A673 (cell line): ENCODE data around the gene PRSS56. TPM values are rescaled to one million over a fixed set of nuclear protein-coding genes. Genes with fewer than 3 reads are reported as not detected.

Experiments used
- BruUV-seq: library from RNA; stranded (reverse); fragments of 400-500 nt; replicated peaks from 2 replicates; lab custom pipeline; 2021; lab: Mats Ljungman, UMichigan
- CTCF ChIA-PET: fragments of 300-600 bp; sonication (Branson Sonifier 250); formaldehyde crosslinking; loops from one replicate; lab custom pipeline; 2022; ENCODE audit warnings: antibody characterized with exemption; lab: Charles Lee
- POLR2A ChIA-PET: fragments of 300-600 bp; sonication (Branson Sonifier 250); formaldehyde crosslinking; loops from one replicate; lab custom pipeline; 2022; ENCODE audit warnings: antibody characterized with exemption; ENCODE audit not compliant: low non-redundant PET; lab: Charles Lee
- DNase-seq: peaks from one replicate; pipeline ENCODE4 v3.0.0-alpha.2; 2015; ENCODE audit warnings: low spot score
- H3K27ac ChIP-seq: fragments of 200-600 bp; sonication (generic); 2 replicates; pipeline ENCODE4 v1.5.1; 2016; ENCODE audit warnings: mixed run types, low read depth, mild to moderate bottlenecking, mixed read lengths, antibody characterized with exemption, low read length; ENCODE audit not compliant: poor library complexity, severe bottlenecking
- H3K27me3 ChIP-seq: fragments of 200-600 bp; sonication (generic); replicated peaks from 2 replicates; pipeline ENCODE4 v1.6.1; 2017; ENCODE audit warnings: mixed run types, low read depth, mild to moderate bottlenecking, mixed read lengths, antibody characterized with exemption, low read length; ENCODE audit not compliant: insufficient read depth, poor library complexity
- H3K36me3 ChIP-seq: fragments of 200-600 bp; sonication (generic); 2 replicates; pipeline ENCODE4 v1.6.1; 2016; ENCODE audit warnings: mixed run types, mild to moderate bottlenecking, mixed read lengths, antibody characterized with exemption, low read length; ENCODE audit not compliant: insufficient read depth, poor library complexity, severe bottlenecking
- H3K4me1 ChIP-seq: fragments of 200-600 bp; sonication (generic); 2 replicates; pipeline ENCODE4 v1.6.1; 2017; ENCODE audit warnings: mixed run types, mild to moderate bottlenecking, mixed read lengths, antibody characterized with exemption, low read length; ENCODE audit not compliant: insufficient read depth, poor library complexity, severe bottlenecking
- H3K4me3 ChIP-seq: fragments of 200-600 bp; sonication (generic); 2 replicates; pipeline ENCODE4 v1.5.1; 2016; ENCODE audit warnings: low read depth, mixed run types, mild to moderate bottlenecking, mixed read lengths, low read length; ENCODE audit not compliant: poor library complexity, severe bottlenecking
- H3K9me3 ChIP-seq: fragments of 200-600 bp; sonication (generic); 2 replicates; pipeline ENCODE4 v1.6.1; 2016; ENCODE audit warnings: mixed run types, low read depth, mild to moderate bottlenecking, mixed read lengths, antibody characterized with exemption, low read length; ENCODE audit not compliant: poor library complexity, severe bottlenecking
- EZH2 ChIP-seq: fragments of 200-600 bp; sonication (generic); IDR thresholded peaks from 2 replicates; pipeline ENCODE4 v1.6.1; 2017; ENCODE audit warnings: borderline replicate concordance, low read depth, mild to moderate bottlenecking, mixed read lengths, antibody characterized with exemption, low read length; ENCODE audit not compliant: poor library complexity, severe bottlenecking
- intact Hi-C: fragments of 100-400 bp; cut with micrococcal nuclease; formaldehyde crosslinking; loops from one replicate; pipeline ENCODE4 v1.10.0; 2022; ENCODE audit not compliant: unreplicated experiment
- total RNA-seq: library from RNA; stranded (reverse); gene quantifications from 2 replicates; pipeline ENCODE4 v1.2.3, GENCODE V29; 2021
- TF ChIP-seq, protein P1 (sequence below): fragments of 300-800, 200-600 bp; sonication (generic); conservative IDR thresholded peaks from 2 replicates; pipeline ENCODE4 v1.5.1; 2017; ENCODE audit warnings: low read depth, mild to moderate bottlenecking, antibody characterized with exemption, low read length, moderate library complexity, mixed read lengths

Gene PRSS56
- total RNA-seq, 1 experiment from 2014 or later: not detected

DNA sequence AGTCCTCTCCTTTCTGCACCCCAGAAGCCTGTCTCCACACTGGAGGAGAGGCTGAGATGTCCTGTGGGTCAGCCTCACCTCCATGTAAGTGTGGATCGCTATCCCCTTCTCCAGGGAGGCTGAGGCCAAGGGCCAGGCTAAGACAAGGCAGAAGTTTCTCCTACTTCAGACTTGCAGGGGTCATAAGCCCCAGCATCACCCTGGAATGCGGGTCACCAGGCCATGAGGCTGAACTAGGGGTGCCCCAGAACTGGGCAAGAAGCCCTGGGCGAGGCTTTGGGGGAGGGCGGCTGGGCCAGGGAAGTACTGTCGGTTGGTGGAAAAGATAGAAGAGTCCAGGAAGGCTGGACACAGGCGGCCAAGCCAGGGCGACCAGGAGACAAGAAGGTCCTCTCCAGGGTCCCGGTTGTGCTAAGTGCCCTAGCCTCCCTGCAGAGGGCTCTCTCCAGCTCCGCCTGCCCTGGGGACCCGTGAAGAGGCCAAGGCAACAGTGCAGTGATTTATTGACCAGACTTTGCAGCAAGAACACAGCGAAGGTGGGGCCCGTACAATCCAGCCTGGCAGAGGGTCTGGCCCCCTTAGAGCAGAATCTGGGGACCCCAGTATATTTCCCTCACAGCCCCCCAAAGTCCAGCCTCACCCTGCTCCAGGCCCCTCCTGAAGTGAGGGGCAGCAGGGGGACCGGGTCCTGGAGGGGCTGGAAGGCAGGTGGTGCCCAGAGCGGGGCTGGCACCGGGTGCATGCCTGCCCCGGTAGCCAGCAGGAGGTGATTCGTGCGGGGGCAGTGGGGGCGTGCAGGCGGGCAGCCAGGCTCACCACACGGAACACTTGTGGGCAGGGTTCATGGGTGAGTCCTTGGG is 40.6 kb upstream of the PRSS56 start:
- H3K27ac ChIP-seq: no peak overlapping the region
- H3K4me3 ChIP-seq: no peak overlapping the region
- H3K27me3 ChIP-seq: peaks cover 6% of the 10 kb centered on the region
- ChIA-PET CTCF (no interaction called here), POLR2A (no interaction called here)
- TF ChIP-seq EZH2: no peak
- TF ChIP-seq, protein P1, sequence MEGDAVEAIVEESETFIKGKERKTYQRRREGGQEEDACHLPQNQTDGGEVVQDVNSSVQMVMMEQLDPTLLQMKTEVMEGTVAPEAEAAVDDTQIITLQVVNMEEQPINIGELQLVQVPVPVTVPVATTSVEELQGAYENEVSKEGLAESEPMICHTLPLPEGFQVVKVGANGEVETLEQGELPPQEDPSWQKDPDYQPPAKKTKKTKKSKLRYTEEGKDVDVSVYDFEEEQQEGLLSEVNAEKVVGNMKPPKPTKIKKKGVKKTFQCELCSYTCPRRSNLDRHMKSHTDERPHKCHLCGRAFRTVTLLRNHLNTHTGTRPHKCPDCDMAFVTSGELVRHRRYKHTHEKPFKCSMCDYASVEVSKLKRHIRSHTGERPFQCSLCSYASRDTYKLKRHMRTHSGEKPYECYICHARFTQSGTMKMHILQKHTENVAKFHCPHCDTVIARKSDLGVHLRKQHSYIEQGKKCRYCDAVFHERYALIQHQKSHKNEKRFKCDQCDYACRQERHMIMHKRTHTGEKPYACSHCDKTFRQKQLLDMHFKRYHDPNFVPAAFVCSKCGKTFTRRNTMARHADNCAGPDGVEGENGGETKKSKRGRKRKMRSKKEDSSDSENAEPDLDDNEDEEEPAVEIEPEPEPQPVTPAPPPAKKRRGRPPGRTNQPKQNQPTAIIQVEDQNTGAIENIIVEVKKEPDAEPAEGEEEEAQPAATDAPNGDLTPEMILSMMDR: no peak
- no peaks in the 10 kb centered on the region for H3K9me3 ChIP-seq
- H3K4me1 ChIP-seq: no peaks in the 10 kb centered on the region
- no peaks in the 10 kb centered on the region for H3K36me3 ChIP-seq
- DNase-seq: no peak
- no TSS peak for BruUV-seq
- intact Hi-C loops: no loop called here

DNA sequence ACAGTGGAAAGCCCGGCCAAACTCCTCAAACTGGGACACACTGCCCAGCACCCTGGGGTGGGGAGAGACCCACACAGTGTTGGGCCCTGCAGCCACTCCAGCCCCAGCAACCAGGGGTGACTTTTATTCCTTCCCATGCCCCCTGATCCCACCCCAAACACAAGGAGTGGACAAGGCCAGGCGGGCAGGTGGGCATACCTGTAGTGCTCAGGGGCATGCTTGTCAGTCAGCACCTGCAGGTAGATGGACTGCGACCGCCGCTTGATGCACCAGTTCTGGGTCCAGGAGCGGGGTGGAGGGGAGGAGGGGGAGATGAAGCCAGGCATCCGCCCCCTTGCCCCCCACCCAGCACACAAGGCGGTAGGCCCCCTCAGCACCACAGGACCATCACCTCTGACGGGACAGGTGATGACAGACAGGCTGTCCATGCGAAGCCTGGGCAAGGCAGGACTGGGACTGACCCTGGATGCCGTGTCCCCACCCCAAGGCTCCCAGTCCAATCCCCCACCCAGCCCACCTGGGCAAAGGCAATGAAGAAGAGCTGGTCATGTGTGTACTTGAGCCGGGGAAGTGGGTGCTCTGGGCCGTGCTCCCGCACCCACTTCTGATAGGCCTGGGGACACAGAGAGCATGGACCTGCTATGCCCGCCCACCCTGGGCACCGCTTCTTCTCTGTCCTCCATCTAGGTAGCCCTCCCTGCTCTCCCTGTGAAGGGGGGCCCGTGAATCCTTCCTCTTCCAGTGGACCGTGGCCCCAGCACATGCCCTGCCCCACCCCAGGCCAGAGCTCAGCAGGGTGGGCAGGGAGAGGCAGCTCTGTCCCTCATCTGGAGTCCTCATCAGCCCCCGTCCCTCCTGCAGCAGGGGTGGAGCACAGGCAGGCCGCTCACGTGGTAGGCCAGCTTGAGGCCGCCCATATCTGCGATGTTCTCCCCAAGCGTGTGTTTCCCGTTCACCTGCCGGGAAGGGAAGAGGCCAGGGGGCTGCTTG is 39.7 kb upstream of the PRSS56 start:
- ChIA-PET CTCF (no interaction called here), POLR2A (no interaction called here)
- peaks cover 15% of the 10 kb centered on the region for H3K27me3 ChIP-seq
- H3K36me3 ChIP-seq: no peaks in the 10 kb centered on the region
- no peaks in the 10 kb centered on the region for H3K4me1 ChIP-seq
- intact Hi-C loops: no loop called here
- H3K4me3 ChIP-seq: no peak overlapping the region
- no peak overlapping the region for H3K27ac ChIP-seq
- H3K9me3 ChIP-seq: no peaks in the 10 kb centered on the region
- no TSS peak for BruUV-seq
- TF ChIP-seq EZH2: no peak
- TF ChIP-seq, protein P1: no peak
- DNase-seq: no peak

- H3K4me1 ChIP-seq: no peaks in the 10 kb centered on the region
- no peaks in the 10 kb centered on the region for H3K36me3 ChIP-seq
- H3K4me3 ChIP-seq: no peak overlapping the region
- no TSS peak for BruUV-seq
- POLR2A ChIA-PET: no interaction called here
- intact Hi-C loops: no loop called here
- no peak for DNase-seq
- no peaks in the 10 kb centered on the region for H3K9me3 ChIP-seq
- TF ChIP-seq, protein P1: no peak
- TF ChIP-seq EZH2: no peak
- CTCF ChIA-PET: no interaction called here
- H3K27ac ChIP-seq: no peak overlapping the region
- peaks cover 25% of the 10 kb centered on the region for H3K27me3 ChIP-seq
Measured at GRCh38 chr2:232481322-232482140, 38.7 kb upstream of the PRSS56 start.
